ENCODE measurements around the gene KRT40. TPM values are rescaled to one million over a fixed set of nuclear protein-coding genes. Genes with fewer than 3 reads are reported as not detected.

The KRT40 gene
- total and polyA plus RNA-seq, 2 of the 8 experiments (the other 6 are each of a cell fraction or from before 2014, with no cell fraction given) = not detected

- Histone ChIP-seq H4K5ac (ENCODE audit: insufficient read length, low read depth, low read length) (no peak overlapping the region), H2AFZ (ENCODE audit: low read length) (no peak overlapping the region), H2BK15ac (ENCODE audit: low read length) (no peak overlapping the region), H3K18ac (ENCODE audit: extremely low read depth, low read length) (no peak overlapping the region), H3K4me2 (ENCODE audit: insufficient read depth in 1 of 2, low read depth in 2 of 2, low read length in 2 of 2) (no peak overlapping the region), H2BK5ac (ENCODE audit: low read depth, low read length) (no peak overlapping the region), H3K79me1 (ENCODE audit: low read depth, low read length) (no peaks in the 10 kb centered on the region), H3K56ac (replicated peaks; ENCODE audit: insufficient read length, low read depth, low read length) (no peak overlapping the region), H3K9ac (replicated peaks in 1 of 4; ENCODE audit: extremely low read depth in 1 of 4, low read depth in 3 of 4, low read length in 3 of 4) (no peak overlapping the region), H4K91ac (replicated peaks; ENCODE audit: insufficient read length, low read length) (no peak overlapping the region), H3K79me2 (ENCODE audit: control insufficient read depth in 1 of 2, insufficient read depth in 2 of 2, low read length in 2 of 2) (no peaks in the 10 kb centered on the region), H3K23me2 (ENCODE audit: low read depth, low read length) (no peaks in the 10 kb centered on the region), H2BK12ac (ENCODE audit: low read depth, low read length) (no peak overlapping the region), H4K8ac (ENCODE audit: extremely low read depth, insufficient read depth, low read length) (no peak overlapping the region), H3K9me3 (ENCODE audit: insufficient read depth in 2 of 2, low read depth in 1 of 2, low read length in 1 of 2) (no peaks in the 10 kb centered on the region), H3K27ac (ENCODE audit: low read depth, low read length) (no peak overlapping the region), H2BK120ac (replicated peaks; ENCODE audit: low read depth, low read length) (no peak overlapping the region), H3K23ac (ENCODE audit: insufficient read length) (no peak overlapping the region), H3K4me1 (replicated peaks in 1 of 4; ENCODE audit: control insufficient read depth in 3 of 4, insufficient read depth in 4 of 4, low read length in 3 of 4) (peaks cover 0 to 10% (median 6%) of the 10 kb centered on the region in 4 experiments; a peak in 6 of 7 replicates), H2AK5ac (ENCODE audit: low read depth, low read length) (no peak overlapping the region), H3K27me3 (replicated peaks in 1 of 4; ENCODE audit: control insufficient read depth in 3 of 4, extremely low read depth in 1 of 4, insufficient read depth in 3 of 4, low read length in 3 of 4) (no peaks in the 10 kb centered on the region), H3K4me3 (ENCODE audit: extremely low read depth in 1 of 4, insufficient read depth in 2 of 4, low read depth in 3 of 4, low read length in 4 of 4) (no peak overlapping the region), H4K20me1 (replicated peaks in 1 of 2; ENCODE audit: control insufficient read depth in 1 of 2, insufficient read depth in 2 of 2, low read length in 2 of 2) (no peaks in the 10 kb centered on the region), H3K14ac (ENCODE audit: insufficient read length) (no peak overlapping the region), H3K4ac (replicated peaks; ENCODE audit: insufficient read length, low read depth, low read length) (no peak overlapping the region), H2BK20ac (ENCODE audit: low read length) (no peak overlapping the region), H3K36me3 (ENCODE audit: control insufficient read depth in 2 of 4, insufficient read depth in 4 of 4, low read length in 3 of 4) (no peaks in the 10 kb centered on the region)
- WGBS, 2 experiments (ENCODE audit: extremely low coverage in 1 of 2, insufficient coverage in 1 of 2, insufficient read length in 1 of 2, insufficient replicate concordance in 2 of 2, low coverage in 1 of 2, low lambda C conversion rate in 2 of 2, missing lambda C conversion rate in 1 of 2) = 90% methylated on average over 1 of the region's 1 CpG; no CpG with 5 or more reads in 1 of the 2 experiments
- ChIA-PET POLR2A (ENCODE audit: partially characterized antibody) (no interaction called here), CTCF (ENCODE audit: partially characterized antibody) (interaction anchor here (1.1 kb wide), 1 partner anchor 19 kb away, joined by 5 read pairs; no protein-coding TSS in a partner anchor)
- FAIRE-seq = no peak
- DNase-seq (ENCODE audit: low read depth in 1 of 2, low spot score in 2 of 2) = no peak
- TF ChIP-seq YY1 (IDR thresholded peaks at IDR 0.05; ENCODE audit: low read depth, low read length) (no peak), MAX (IDR thresholded peaks at IDR 0.05) (no peak), RAD21 (IDR thresholded peaks at IDR 0.05 in 1 of 2, conservative IDR thresholded peaks at IDR 0.05 in 1 of 2; ENCODE audit: low read depth in 2 of 2, low read length in 2 of 2) (no peak)
Observed at GRCh38 chr17:41009936-41010335, 25.8 kb upstream of the KRT40 start.

All from H1 (cell line).